CD4-positive, alpha-beta T cell treated with Interleukin-15 for 4 hours (primary cell): ENCODE data around the gene KRTAP10-9.
"Not testable (repeated sequence)": the region's sequence is repeated elsewhere in the genome, so short reads cannot be mapped to it uniquely, and the experiment has no call there.

Experiments
- DNase-seq: peaks from one replicate; pipeline ENCODE4 v3.0.0-alpha.2; 2020; ENCODE audit warnings: low spot score

The KRTAP10-9 gene

GRCh38 chr21:44596068-44596725 lies 30.7 kb upstream of the KRTAP10-9 start:
- no peak for DNase-seq

GRCh38 chr21:44598061-44598460 lies 28.8 kb upstream of the KRTAP10-9 start:
- no peak for DNase-seq

GRCh38 chr21:44599264-44600029 lies 27.4 kb upstream of the KRTAP10-9 start:
- DNase-seq: no peak

- not testable (repeated sequence) for DNase-seq
Observed at GRCh38 chr21:44600118-44600978, 26.5 kb upstream of the KRTAP10-9 start, which contains the start of gene KRTAP10-7. Gene KRTAP10-7 (plus strand): TSS chr21:44600597. CDS start chr21:44600622, 25 bp downstream.

GRCh38 chr21:44601091-44601490 lies 25.8 kb upstream of the KRTAP10-9 start:
- not testable (repeated sequence) for DNase-seq

- no peak for DNase-seq
Observed at GRCh38 chr21:44601596-44602462, 25.1 kb upstream of the KRTAP10-9 start.

- DNase-seq: no peak
Observed at GRCh38 chr21:44602463-44602850, 24.4 kb upstream of the KRTAP10-9 start.

- DNase-seq: no peak
Observed at GRCh38 chr21:44603109-44603875, 23.6 kb upstream of the KRTAP10-9 start.

GRCh38 chr21:44603911-44604310 lies 23.0 kb upstream of the KRTAP10-9 start:
- DNase-seq: no peak

- DNase-seq: no peak
Observed at GRCh38 chr21:44606495-44606894, 20.4 kb upstream of the KRTAP10-9 start.

GRCh38 chr21:44609193-44609592 lies 17.7 kb upstream of the KRTAP10-9 start:
- DNase-seq: no peak

GRCh38 chr21:44610157-44610843 lies 16.6 kb upstream of the KRTAP10-9 start:
- not testable (repeated sequence) for DNase-seq

GRCh38 chr21:44611551-44611950 lies 15.3 kb upstream of the KRTAP10-9 start:
- no peak for DNase-seq

- DNase-seq: no peak
Observed at GRCh38 chr21:44612029-44612486, 14.8 kb upstream of the KRTAP10-9 start, which contains the start of gene KRTAP10-8. Gene KRTAP10-8 (plus strand): TSS chr21:44612079. CDS start chr21:44612101, 22 bp downstream.

- no peak for DNase-seq
Observed at GRCh38 chr21:44612669-44613229, 14.1 kb upstream of the KRTAP10-9 start.

- no peak for DNase-seq
Observed at GRCh38 chr21:44613386-44614155, 13.3 kb upstream of the KRTAP10-9 start.

- DNase-seq: no peak
Observed at GRCh38 chr21:44614161-44614631, 12.7 kb upstream of the KRTAP10-9 start.

GRCh38 chr21:44614961-44615391 lies 11.9 kb upstream of the KRTAP10-9 start:
- no peak for DNase-seq

- DNase-seq: no peak
Observed at GRCh38 chr21:44615466-44615865, 11.4 kb upstream of the KRTAP10-9 start.
